NCI-H510A treated with DMSO at 0.1 percent for 48 hours (cell line): ENCODE data around the gene NELL2.
"Not testable (repeated sequence)": the region's sequence is repeated elsewhere in the genome, so short reads cannot be mapped to it uniquely, and the experiment has no call there.

ENCODE experiments used
- DNase-seq: peaks from one replicate; lab custom pipeline; 2025; lab: John Stamatoyannopoulos, UW

NELL2 gene

GRCh38 chr12:44847888-44848702 lies 28.0 kb downstream of the NELL2 start:
- DNase-seq: no peak

GRCh38 chr12:44847403-44847802 lies 28.7 kb downstream of the NELL2 start:
- DNase-seq: no peak

- no peak for DNase-seq
These were observed 29.3 kb downstream of the NELL2 start for GRCh38 chr12:44846826-44847225.

- DNase-seq: no peak
These were observed 33.4 kb downstream of the NELL2 start for GRCh38 chr12:44842669-44843068.

- DNase-seq: no peak
These were observed 36.3 kb downstream of the NELL2 start for GRCh38 chr12:44839785-44840184.

GRCh38 chr12:44837114-44837755 lies 38.9 kb downstream of the NELL2 start:
- DNase-seq: no peak

GRCh38 chr12:44835641-44836379 lies 40.3 kb downstream of the NELL2 start:
- DNase-seq: no peak

- not testable (repeated sequence) for DNase-seq
These were observed 41.1 kb downstream of the NELL2 start for GRCh38 chr12:44834996-44835395.

GRCh38 chr12:44833561-44833960 lies 42.6 kb downstream of the NELL2 start:
- DNase-seq: no peak

GRCh38 chr12:44830566-44831055 lies 45.5 kb downstream of the NELL2 start:
- DNase-seq: no peak

GRCh38 chr12:44829045-44829444 lies 47.1 kb downstream of the NELL2 start:
- DNase-seq: no peak

GRCh38 chr12:44827832-44828438 lies 48.2 kb downstream of the NELL2 start:
- DNase-seq: no peak

- DNase-seq: not testable (repeated sequence)
These were observed 54.4 kb downstream of the NELL2 start for GRCh38 chr12:44821702-44822101.

GRCh38 chr12:44819884-44820283 lies 56.2 kb downstream of the NELL2 start:
- no peak for DNase-seq

- DNase-seq: no peak
These were observed 58.4 kb downstream of the NELL2 start for GRCh38 chr12:44817687-44818086.

GRCh38 chr12:44816446-44817017 lies 59.6 kb downstream of the NELL2 start:
- no peak for DNase-seq

GRCh38 chr12:44812062-44812461 lies 64.1 kb downstream of the NELL2 start:
- DNase-seq: no peak

GRCh38 chr12:44804068-44804467 lies 72.0 kb downstream of the NELL2 start:
- no peak for DNase-seq

- no peak for DNase-seq
These were observed 80.1 kb downstream of the NELL2 start for GRCh38 chr12:44795970-44796369.

GRCh38 chr12:44788731-44789130 lies 87.4 kb downstream of the NELL2 start:
- no peak for DNase-seq

- DNase-seq: no peak
These were observed 95.8 kb downstream of the NELL2 start for GRCh38 chr12:44780221-44780790.

- DNase-seq: no peak
These were observed 96.3 kb downstream of the NELL2 start for GRCh38 chr12:44779766-44780165.
